DMS153 (cell line): Measurements from ENCODE around the gene IWS1.
A peak's percentile ranks its signal among the peaks of the same experiment; 100 is the strongest.
"Not testable (repeated sequence)": the region's sequence is repeated elsewhere in the genome, so short reads cannot be mapped to it uniquely, and the experiment has no call there.

ENCODE experiments used
- DNase-seq: peaks from one replicate; lab custom pipeline; 2025; lab: John Stamatoyannopoulos, UW

IWS1 gene

DNA sequence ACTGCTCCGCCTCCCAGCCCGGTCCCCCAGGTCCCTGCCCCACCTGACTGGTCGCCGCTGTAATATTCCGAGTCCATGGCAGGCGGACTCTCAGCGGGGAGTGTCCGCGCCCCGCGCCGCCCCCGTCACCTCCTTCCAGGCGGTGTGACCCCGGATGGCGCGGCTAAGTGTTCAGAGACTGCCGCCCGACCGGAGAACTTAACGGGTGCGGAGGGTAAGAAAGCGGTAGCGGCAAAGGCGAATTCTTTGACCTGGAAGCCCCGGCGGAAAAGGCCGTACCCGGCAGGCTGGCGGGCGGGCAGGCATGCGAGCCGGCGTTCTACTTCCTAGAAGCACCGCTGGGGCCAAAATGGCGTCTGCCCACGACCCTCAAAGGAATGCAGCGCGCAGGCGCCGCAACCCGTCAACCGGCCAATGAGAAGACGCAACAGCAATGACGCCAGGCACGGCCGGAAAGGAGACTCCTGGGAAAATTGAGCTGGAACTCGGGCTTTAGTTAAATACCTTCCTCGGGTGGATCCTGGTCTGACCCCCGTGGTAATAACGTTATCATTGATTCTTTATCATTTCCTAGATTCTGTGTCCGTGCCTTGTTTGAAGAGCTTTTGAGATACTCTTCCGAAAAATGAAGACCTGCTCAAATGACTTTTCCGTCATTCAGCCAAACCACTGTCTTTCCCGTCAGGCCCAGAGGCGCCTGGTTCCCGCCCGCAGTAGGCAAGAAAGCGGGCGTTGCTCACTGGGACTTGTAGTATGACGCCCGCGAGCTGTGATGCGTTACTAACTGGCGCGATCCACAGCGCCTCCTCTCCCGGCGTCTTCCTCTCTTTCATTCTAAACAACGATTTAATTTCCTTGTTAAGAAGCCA lies at the start of gene IWS1:
Gene IWS1, minus strand, starts transcription at position 358 of the 869 bp plus-strand sequence. Its CDS starts 281 bp downstream, at position 77.
- DNase-seq: peak; percentile 92

- DNase-seq: no peak
Observed at GRCh38 chr2:127575941-127576432, 49.7 kb upstream of the IWS1 start.

DNA sequence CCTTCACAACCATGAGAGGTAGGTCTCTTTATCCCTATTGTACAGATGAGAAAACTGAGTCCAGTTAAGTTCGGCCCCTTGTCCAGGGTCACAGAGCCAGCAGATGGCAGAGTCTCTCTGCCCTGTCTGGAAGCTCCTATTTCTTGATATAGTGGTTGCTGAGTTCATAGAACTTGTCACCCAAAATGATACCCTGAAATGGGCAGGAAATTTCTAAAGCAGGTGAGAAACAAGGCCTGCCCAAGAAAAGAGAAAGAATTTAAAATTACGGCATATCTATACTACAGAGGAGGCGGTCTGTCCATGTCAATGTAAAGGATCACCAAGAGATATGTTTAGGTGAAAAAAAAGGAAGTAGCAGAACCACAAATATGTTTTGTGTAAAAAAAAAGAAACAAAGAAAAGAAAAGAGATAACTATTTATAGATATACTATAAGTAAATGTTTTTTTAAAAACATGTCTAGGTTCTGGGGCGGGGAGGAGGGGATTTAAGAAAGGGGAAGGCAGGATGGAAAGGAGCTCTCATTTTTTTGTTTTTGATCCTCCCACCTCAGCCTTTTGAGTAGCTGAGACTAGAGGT lies 49.0 kb upstream of the IWS1 start:
- no peak for DNase-seq

- DNase-seq: no peak
Observed at GRCh38 chr2:127574656-127575055, 48.4 kb upstream of the IWS1 start.

- DNase-seq: no peak
Observed at GRCh38 chr2:127573771-127574170, 47.5 kb upstream of the IWS1 start.

DNA sequence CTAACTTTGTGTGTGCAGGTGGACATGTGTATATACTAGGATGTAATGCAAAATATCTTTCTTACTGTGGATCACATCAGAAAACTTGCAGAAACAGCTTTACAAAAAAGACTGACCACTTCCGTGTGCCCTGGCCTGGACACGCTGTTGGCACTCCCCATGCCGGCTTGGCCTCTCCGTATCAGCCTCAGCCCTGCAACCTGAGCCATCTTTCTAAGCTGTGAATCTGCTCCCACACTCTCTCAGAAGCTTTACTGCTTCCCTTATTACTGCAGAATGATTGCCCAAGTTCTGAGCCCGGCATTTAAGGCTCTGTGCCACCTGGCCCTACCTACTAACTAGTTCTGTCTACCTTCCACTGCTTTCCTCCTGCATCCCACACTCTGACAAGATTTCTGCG lies 47.0 kb upstream of the IWS1 start:
- no peak for DNase-seq

GRCh38 chr2:127572841-127573240 lies 46.6 kb upstream of the IWS1 start:
- no peak for DNase-seq

DNA sequence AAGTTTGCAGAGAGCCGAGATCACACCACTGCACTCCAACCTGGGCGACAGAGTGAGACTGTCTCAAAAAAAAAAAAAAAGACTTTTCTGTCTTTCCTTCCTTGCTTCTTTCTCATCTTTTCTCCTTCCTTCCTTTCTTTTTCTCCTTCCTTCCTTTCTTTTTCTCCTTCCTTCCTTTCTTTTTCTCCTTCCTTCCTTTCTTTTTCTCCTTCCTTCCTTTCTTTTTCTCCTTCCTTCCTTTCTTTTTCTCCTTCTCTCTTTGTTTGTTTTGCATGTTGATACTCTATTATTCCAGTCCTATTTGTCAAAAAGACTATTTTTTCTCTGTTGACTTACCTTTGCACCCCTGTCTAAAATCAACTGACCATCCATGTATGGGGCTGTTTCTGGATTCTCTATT lies 46.1 kb upstream of the IWS1 start:
- DNase-seq: not testable (repeated sequence)

DNA sequence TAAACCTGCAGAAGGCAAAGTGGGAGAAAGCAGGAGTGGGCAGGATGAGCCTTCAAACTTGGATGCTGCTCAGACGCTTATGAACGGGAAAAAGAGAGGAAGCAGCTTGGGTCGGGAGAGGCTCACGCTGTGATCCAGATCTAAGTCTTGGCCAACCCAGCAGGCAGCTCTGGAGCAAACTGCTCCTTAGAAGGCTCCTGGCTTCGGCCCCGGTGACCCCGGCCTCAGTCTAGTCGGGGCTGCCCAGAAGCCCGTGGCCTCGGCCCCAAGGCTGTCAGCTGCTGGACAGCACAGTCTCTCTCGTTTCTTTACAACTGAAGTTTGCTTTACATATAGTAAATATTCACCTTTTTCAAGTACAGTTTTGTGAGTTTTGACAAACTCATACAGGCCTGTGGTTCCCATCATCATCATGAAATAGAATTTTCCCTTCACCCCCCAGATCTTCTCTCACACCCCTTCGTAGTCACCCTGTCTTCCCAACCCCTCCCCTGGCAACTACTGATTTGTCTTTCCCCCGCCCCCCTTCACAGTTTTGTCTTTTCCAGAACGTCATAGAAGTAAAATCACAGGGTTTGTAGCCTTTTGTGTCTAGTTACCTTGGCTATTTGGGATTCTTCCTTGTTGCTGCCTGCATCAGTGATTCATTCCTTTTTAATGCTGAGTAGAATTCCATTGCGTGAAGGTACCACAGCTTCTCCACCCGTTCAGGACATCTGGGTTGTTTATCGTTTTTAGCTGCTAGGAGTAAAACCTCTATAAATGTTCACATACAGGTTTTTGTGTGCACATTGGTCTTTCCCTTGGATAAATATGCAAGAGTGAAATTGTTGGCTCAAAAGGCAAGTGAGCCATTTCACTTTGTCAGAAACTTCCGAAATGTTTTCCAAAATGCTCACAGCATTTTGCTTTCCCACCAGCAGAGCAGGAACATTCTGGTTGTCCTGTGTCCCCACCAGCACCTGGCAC lies 44.3 kb upstream of the IWS1 start:
- no peak for DNase-seq

- DNase-seq: no peak
Observed at GRCh38 chr2:127569666-127570065, 43.4 kb upstream of the IWS1 start.

GRCh38 chr2:127568128-127568527 lies 41.8 kb upstream of the IWS1 start:
- DNase-seq: no peak

GRCh38 chr2:127567351-127567854 lies 41.1 kb upstream of the IWS1 start:
- no peak for DNase-seq

DNA sequence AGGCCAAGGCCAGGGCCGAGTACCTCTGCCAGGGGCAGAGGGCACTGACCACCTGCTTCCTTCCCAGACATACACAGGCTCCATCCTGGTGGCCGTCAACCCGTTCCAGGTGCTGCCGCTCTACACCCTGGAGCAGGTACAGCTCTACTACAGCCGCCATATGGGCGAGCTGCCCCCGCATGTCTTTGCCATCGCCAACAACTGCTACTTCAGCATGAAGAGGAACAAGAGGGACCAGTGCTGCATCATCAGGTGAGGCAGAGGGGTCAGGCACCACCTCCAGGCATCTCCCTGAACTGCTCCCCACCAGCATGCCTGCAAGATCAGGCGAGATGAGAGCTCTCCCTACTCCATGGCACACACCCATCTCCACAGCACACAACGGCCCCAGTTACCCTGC lies 40.3 kb upstream of the IWS1 start:
- DNase-seq: no peak

DNA sequence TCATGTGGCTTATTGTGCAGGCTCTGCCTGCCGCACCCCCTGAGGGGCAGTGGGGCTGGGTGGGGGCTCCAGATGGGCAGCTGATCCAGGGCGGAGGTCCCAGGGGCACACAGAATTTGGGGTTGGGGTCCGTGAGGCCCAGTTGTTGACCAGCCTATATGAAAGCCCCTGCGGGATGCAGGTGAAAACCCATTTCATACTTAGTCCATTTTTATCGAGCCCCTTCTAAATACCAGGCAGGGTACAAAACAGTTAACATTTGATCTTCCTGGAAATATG lies 39.8 kb upstream of the IWS1 start:
- DNase-seq: no peak

GRCh38 chr2:127565261-127566138 lies 39.2 kb upstream of the IWS1 start:
- no peak for DNase-seq

- no peak for DNase-seq
Observed at GRCh38 chr2:127564429-127565260, 38.4 kb upstream of the IWS1 start.

GRCh38 chr2:127563458-127564428 lies 37.5 kb upstream of the IWS1 start:
- DNase-seq: no peak

GRCh38 chr2:127562936-127563335 lies 36.6 kb upstream of the IWS1 start:
- DNase-seq: no peak

DNA sequence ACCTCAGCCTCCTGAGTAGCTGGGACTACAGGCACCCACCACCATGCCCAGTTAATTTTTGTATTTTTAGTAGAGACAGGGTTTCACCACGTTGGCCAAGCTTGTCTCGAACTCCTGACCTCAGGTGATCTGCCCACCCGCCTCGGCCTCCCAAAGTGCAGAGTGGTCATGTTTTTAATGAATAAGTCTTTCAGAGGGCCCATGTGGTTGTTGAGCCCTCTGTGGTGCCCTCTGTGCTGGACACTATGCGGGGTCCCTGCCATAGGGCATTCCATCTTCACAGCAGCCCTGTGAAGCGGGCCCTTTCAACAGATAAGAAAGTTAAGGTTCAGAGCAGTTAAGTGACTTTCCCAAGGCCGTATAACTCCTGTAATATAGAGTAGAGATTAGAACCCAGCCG lies 35.1 kb upstream of the IWS1 start:
- DNase-seq: no peak
